Right cardiac atrium (tissue), 5 donors: ENCODE measurements around the gene TPM3. TPM values are rescaled to one million over a fixed set of nuclear protein-coding genes. Genes with fewer than 3 reads are reported as not detected.

Source experiments
- ATAC-seq, 2 donors: fragments of 200-7000 bp; cut with Tn5 transposase; one replicate each; pipeline versions ENCODE4 v1.8.0 to v1.9.1; 2020; ENCODE audit warnings: moderate library complexity in 2 of 2, mild to moderate bottlenecking in 1 of 2
- DNase-seq, 3 donors: peaks; one replicate each; pipeline ENCODE4 v3.0.0-alpha.2; 2020
- H3K27ac ChIP-seq: one replicate; pipeline ENCODE4 v1.5.1; 2013; ENCODE audit warnings: mild to moderate bottlenecking, low read length, control low read depth, moderate library complexity
- H3K27me3 ChIP-seq: one replicate; pipeline ENCODE4 v1.6.1; 2013; ENCODE audit not compliant: control insufficient read depth, insufficient read depth
- H3K4me1 ChIP-seq: one replicate; pipeline ENCODE4 v1.6.1; 2013; ENCODE audit warnings: low read length; ENCODE audit not compliant: control insufficient read depth, insufficient read depth
- H3K4me3 ChIP-seq: one replicate; pipeline ENCODE4 v1.5.1; 2013; ENCODE audit warnings: low read length, control low read depth
- H3K9me3 ChIP-seq: one replicate; pipeline ENCODE4 v1.6.1; 2013; ENCODE audit warnings: low read length; ENCODE audit not compliant: control insufficient read depth
- WGBS: extraction: QIAGEN DNeasy Blood & Tissue Kit; methylation state at CpG from one replicate; pipeline ENCODE4 v1.1.7; 2013; 5-methylcytosine and 5-hydroxymethylcytosine counted together
- intact Hi-C, 4 donors: fragments of 100-400 bp; cut with DNase I; formaldehyde crosslinking; loops; one replicate each; pipeline versions ENCODE4 v1.11.0 to v1.14.0; 2022 to 2023
- polyA plus RNA-seq: library from polyadenylated mRNA; stranded (reverse); fragments of 200-250 nt; gene quantifications from one replicate; pipeline ENCODE4 v1.2.3, GENCODE V29; 2013
- total RNA-seq, 4 donors: library from RNA; stranded (reverse); fragmentation: NEBNext Ultra II Directional; extraction: Animal tissue kit (Norgen Biotek cat#: 25700); gene quantifications; one replicate each; pipeline ENCODE4 v1.2.1, GENCODE V29; 2021
- donor health status: healthy with polysubstance abuse.
- donor health status: DM: no; HTN: yes; CAD: no.
- donor health status: DM: no; HTN: no; CAD: no.
- donor health status: DM: no; HTN: yes; CAD: no; lungs with severe emphysema.
- donor health status: DM: yes; HTN: yes; CAD: no.

The TPM3 gene
- total and polyA plus RNA-seq, 5 donors, result 202 to 594 (median 282) TPM

DNA sequence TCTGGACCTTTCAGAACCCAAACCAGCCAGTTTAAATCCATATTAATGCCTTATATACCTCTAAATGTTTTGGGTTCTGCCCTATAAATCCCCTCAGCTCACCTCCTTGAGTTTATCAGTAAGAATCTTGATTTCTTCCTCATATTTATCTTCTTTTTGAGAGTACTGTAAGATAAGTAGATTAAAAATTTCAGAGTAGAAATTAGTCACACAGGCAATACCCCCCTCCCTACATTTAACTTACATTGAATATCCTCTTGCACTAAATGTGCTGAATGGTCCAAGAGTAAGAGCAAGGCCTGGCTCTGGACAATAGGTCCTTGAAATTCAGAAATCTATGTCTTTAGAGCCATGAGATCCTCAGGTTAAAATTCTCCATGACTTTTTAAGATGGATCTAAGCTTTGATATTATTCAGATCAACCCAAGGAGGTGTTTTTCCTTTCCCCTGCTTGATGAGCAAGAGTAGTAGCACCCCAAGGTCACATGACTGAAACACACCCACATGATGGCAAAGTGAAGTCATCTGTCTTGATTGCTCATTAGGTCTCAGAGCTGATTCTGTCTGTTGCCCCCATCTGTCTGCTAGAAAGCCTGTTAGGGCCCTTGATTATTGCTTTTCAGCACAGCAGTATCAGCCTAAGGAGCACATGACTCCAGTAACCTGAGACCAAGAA is 21.2 kb downstream of the TPM3 start:
- Histone ChIP-seq H3K4me1 (no peaks in the 10 kb centered on the region), H3K27me3 (no peaks in the 10 kb centered on the region), H3K27ac (no peak overlapping the region), H3K4me3 (no peak overlapping the region), H3K9me3 (no peaks in the 10 kb centered on the region)
- no peak for DNase-seq
- intact Hi-C loops, result no loop called here
- ATAC-seq, result no peak

DNA sequence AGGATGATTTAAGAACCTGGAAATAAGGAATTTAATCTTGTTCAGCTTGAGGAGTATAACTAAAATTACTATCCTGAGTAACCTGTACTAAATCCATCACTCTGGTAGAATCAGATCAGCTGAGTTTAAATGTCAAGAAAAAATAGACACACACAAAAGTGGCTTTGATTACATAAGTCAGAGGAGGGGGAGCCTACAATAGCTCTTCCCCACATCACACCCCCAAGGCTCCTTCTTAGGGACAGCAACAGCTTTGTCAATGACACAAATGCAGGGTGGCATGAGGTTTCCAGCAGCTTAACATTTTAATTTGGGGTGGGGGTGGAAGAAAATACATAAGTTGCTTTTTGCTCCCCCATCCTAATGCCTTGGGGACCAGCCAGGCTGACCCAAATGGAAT is 24.4 kb downstream of the TPM3 start:
- Histone ChIP-seq H3K4me3 (no peak overlapping the region), H3K27me3 (no peaks in the 10 kb centered on the region), H3K27ac (no peak overlapping the region), H3K9me3 (no peaks in the 10 kb centered on the region), H3K4me1 (no peaks in the 10 kb centered on the region)
- DNase-seq (no peak), ATAC-seq (no peak)
- intact Hi-C loops, result no loop called here

DNA sequence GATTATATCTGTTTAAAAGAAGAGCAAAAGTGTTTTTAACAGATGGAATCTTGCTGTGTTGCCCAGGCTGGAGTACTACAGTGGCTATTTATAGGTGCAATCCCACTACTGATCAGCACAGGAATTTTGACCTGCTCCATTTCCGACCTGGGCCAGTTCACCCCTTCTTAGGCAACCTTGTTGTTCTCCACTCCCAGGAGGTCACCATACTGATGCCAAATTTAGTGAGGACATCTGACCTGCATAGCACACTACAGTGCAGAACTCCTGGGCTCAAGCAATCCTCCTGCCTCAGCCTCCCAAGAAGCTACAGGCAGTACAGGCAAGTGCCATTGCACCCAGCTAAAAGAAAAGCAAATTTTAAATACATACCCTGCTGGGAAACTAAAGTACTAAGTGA is 25.7 kb downstream of the TPM3 start:
- Histone ChIP-seq H3K27me3 (no peaks in the 10 kb centered on the region), H3K27ac (no peak overlapping the region), H3K9me3 (no peaks in the 10 kb centered on the region), H3K4me3 (no peak overlapping the region), H3K4me1 (no peaks in the 10 kb centered on the region)
- peak in 1 of 2 donors; percentile 14 for ATAC-seq
- no peak for DNase-seq
- WGBS, result 71% methylated on average over 1 of the region's 1 CpG
- intact Hi-C loops, result no loop called here

DNA sequence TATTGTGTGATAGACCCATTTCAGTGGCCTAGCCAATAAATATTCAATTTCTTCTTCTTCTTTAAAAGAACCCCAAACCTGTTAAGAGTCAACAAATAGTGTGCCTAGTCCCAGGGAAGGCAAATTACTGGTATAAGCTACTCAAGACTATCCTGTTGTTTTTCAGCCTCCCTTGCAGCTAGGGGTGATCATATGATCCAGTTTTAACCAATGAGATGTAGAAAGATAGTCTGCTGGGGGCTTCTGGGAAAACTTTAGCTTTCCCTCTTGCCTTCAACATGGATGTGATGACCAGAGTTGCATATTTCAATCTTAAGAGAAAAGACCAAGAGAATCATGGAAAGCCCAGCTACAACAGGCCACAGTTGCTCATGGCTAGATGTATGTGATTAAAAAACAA is 32.3 kb downstream of the TPM3 start:
- Histone ChIP-seq H3K4me1 (peaks cover 4% of the 10 kb centered on the region), H3K27ac (no peak overlapping the region), H3K9me3 (no peaks in the 10 kb centered on the region), H3K4me3 (no peak overlapping the region), H3K27me3 (no peaks in the 10 kb centered on the region)
- DNase-seq (no peak), ATAC-seq (no peak)
- intact Hi-C loops, result no loop called here

DNA sequence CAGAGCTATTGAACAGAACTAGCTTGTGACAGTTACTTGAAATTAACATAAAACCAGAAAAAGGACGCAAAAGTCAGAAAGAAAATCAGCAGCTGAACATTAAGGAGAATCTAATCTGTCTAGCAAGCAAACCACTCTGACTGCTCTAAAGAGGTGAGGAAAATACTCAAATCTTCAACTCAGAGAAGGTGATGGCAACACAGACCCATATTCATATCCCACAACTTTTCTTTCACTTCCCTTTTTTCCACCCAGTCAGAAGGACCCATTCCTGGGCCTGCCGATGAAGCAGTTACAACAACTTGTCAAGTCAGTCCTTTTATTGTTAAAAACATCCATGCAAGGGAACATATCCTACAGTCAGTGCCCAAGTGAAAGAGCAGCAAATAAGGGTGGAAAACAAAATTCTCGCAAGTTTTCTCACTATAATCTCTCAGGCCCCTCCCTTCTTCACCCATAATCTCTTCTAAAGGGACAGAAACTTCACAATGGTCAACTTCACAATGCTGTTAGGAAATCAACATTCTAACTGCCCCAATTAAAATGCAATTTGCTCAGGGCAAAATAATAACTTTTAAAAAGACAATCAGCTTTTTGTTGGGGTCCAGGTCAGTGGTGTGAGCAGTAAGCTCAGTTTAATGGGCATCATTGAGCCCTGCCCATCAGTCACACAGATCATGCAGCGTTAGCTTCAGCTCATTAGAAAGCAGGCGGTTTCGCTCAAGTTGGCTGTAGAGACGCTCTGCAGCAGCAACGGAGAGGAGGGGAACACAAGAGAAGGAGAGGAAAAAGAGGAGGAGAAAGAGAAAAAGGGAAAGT is 33.4 kb downstream of the TPM3 start:
- intact Hi-C loops, result no loop called here
- WGBS, result 81% methylated on average over 8 of the region's 8 CpGs
- Histone ChIP-seq H3K4me1 (peaks cover 4% of the 10 kb centered on the region), H3K4me3 (no peak overlapping the region), H3K27ac (no peak overlapping the region), H3K9me3 (no peaks in the 10 kb centered on the region), H3K27me3 (no peaks in the 10 kb centered on the region)
- DNase-seq (no peak), ATAC-seq (no peak)

DNA sequence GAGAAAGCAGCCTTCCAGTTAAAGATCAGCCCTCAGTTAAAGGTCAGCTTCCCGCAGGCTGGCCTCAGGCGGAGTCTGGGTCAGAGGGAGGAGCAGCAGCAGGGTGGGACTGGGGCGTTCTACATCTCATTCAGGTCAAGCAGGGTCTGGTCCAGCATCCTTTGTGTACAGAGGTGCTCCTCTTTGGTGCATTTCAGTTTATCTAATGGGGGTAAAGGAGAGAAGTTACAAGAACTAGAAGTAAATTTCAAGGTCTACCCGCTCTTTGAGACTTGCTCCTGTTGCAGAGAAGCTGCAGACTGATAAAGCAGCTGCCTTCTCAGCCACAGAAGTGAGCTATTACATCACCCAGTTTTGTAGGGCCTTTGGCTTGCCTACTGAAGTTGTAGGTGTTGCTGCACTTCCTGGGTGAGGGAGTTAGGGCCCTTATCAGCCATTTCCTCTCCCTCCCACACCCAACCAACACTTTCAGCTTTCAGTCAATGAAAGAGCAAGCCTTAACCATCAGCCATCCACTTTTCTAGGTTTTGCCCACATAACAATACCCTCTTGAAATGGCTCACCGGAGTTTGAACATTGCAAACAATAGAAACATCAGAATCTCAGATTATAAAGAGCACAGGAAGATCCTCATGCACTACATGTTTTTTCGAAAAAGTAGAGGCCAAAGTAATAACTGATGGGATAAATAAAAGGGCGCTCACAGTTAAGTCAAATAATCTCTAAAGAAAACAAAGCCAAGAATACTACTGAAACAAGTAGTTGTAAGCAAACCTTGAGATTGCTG is 34.2 kb downstream of the TPM3 start:
- Histone ChIP-seq H3K27me3 (no peaks in the 10 kb centered on the region), H3K4me3 (no peak overlapping the region), H3K27ac (peak overlapping the region; percentile 48), H3K4me1 (peaks cover 4% of the 10 kb centered on the region), H3K9me3 (no peaks in the 10 kb centered on the region)
- intact Hi-C loops, result no loop called here
- DNase-seq, result no peak
- ATAC-seq, result peak in 1 of 2 donors; percentile 5
- WGBS, result 66% methylated on average over 7 of the region's 7 CpGs

DNA sequence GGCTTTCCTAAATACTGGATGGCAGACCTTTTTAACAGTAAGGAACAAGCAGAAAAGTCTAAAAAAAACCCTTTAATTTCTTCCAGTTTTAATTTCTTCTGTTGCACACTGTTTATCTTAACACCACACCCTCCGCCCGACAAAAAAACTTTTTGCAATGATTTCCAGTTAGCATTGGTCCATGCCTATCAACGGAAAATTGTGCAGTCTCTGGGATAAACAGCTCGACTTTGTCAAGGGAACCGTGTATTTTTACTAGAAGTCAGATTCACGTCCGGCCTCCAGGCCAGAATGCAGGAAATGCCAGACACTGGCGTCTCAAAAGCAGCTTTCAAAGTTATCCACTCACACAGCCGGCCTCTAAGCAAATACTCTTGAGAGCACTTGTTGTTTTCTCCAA is 36.6 kb downstream of the TPM3 start:
- intact Hi-C loops, result no loop called here
- H3K27me3 ChIP-seq, result no peaks in the 10 kb centered on the region
- ATAC-seq (peak; percentile 76 to 85), DNase-seq (peak in 2 of 3 donors; percentile 33 to 81)
- H3K9me3 ChIP-seq, result no peaks in the 10 kb centered on the region
- WGBS, result 17% methylated on average over 9 of the region's 9 CpGs
- no peak overlapping the region for H3K4me3 ChIP-seq
- peaks cover 4% of the 10 kb centered on the region for H3K4me1 ChIP-seq
- peak overlapping the region; percentile 29 for H3K27ac ChIP-seq

DNA sequence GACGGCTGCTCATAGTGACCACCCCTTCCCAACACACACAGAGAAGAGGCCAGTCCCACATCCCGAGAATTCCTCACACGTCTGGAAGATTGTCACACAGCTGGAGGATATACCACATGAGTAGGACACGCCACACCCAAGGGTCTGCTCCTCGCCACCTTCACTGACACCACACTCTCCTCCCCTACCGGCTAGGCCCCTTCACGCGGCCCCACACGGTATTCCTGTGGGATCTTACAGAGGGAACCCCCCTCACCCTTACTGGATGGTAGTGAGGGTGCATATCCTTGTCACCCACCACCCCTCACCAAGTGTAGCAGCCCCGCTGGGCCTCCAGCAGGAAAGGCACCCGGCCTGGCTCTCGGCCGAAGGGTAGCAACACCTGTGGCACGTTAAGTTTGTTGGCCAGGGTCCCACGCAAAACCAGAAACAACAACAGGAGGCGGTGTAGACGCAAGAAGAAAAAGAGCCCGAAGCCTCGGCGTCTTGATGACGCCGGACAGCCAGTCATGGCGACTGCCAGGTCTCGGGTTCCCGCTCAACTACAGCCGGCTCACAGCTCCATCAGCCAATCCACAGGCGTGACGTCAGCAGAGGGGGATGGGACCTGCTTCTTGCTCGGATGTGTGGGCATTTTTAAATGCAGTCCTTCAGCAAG is 37.2 kb downstream of the TPM3 start, which contains the start of gene NUP210L:
TSS of gene NUP210L (minus strand) at position 540 of the 658 bp plus-strand sequence.
- peak; percentile 90 to 93 for ATAC-seq
- peaks cover 4% of the 10 kb centered on the region for H3K4me1 ChIP-seq
- peak within 1 kb of the TSS; percentile 65 for H3K27ac ChIP-seq
- intact Hi-C loops, result no loop called here
- H3K4me3 ChIP-seq, result no peak within 1 kb of the TSS
- 64% methylated on average over 29 of the region's 29 CpGs for WGBS
- H3K9me3 ChIP-seq, result no peaks in the 10 kb centered on the region
- peak; percentile 91 to 98 (median 93) for DNase-seq
- no peaks in the 10 kb centered on the region for H3K27me3 ChIP-seq

DNA sequence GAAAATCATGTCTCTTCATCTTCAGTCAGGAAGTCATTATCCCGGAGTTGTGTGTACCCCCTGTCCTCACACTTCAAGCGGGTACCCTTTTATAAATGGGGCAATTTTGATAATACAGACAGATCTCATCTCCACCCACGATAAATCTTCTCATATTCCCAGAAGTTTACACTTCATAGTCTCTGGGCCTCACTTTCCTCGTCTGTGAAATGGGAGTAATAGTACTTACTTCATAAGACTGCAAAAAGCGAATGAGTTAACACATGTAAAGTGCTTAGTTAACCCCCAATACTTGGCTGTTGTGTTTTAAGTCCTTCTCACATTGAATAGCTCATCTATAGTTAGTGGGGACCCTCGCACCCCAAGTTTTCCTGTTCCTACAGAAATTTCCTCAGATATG is 37.8 kb downstream of the TPM3 start:
- DNase-seq (no peak), ATAC-seq (no peak)
- intact Hi-C loops, result no loop called here
- Histone ChIP-seq H3K4me3 (no peak overlapping the region), H3K27me3 (no peaks in the 10 kb centered on the region), H3K27ac (no peak overlapping the region), H3K4me1 (peaks cover 4% of the 10 kb centered on the region), H3K9me3 (no peaks in the 10 kb centered on the region)
- WGBS, result 93% methylated on average over 6 of the region's 6 CpGs

DNA sequence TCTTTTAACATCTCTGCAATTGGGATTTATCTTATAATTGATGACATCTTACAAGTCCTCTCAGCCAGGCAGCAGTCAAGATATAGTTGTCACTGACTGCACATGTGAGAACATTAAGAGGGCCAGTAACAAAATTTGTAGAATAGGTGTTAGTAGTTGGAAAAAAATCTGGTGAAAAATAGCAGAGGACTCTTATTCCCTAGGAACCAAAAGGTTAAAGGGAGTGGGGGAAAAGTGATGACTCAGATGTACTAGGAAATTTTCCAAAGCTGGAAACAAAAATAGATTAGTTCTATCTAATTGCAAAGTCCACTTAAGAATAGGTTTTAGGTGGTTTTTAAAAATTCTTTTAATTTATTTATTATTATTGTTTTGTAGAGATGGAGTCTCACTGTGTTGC is 40.6 kb downstream of the TPM3 start:
- no peak for ATAC-seq
- Histone ChIP-seq H3K27ac (no peak overlapping the region), H3K4me1 (no peaks in the 10 kb centered on the region)

DNA sequence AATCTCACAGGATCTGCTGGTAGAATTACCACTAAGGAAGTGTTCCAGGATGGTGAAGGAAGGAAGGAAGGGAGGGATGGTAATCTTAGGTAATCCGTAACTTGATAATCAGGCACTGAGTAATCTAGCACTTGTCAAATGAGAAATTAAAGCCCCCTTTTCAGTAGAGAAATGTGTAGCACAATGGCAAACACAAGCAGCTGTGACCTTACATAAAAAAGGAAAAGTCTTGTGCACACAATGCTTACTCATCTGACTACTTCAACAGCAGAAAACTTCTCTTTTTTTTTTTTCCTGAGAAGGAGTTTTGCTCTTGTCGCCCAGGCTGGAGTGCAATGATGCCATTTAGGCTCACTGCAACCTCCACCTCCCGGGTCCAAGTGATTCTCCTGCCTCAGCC is 43.1 kb downstream of the TPM3 start:
- no peaks in the 10 kb centered on the region for H3K27me3 ChIP-seq
- ATAC-seq (no peak), DNase-seq (no peak)
- H3K9me3 ChIP-seq, result no peaks in the 10 kb centered on the region
- H3K4me3 ChIP-seq, result no peak overlapping the region
- WGBS, result 67% methylated on average over 3 of the region's 3 CpGs
- H3K27ac ChIP-seq, result no peak overlapping the region
- no peaks in the 10 kb centered on the region for H3K4me1 ChIP-seq
- intact Hi-C loops, result no loop called here

More for the DNA sequence above, 40.6 kb downstream of the TPM3 start:
- intact Hi-C loops, result no loop called here
- no peaks in the 10 kb centered on the region for H3K27me3 ChIP-seq
- no peak overlapping the region for H3K4me3 ChIP-seq
- DNase-seq, result no peak
- H3K9me3 ChIP-seq, result no peaks in the 10 kb centered on the region
